HG02981 (cell line): ENCODE results near the gene SFXN1.
"Not testable (repeated sequence)": the region's sequence is repeated elsewhere in the genome, so short reads cannot be mapped to it uniquely, and the experiment has no call there.

Experiments used
- ATAC-seq: cut with Tn5 transposase; IDR thresholded peaks from one replicate; pipeline ENCODE4 v1.9.1; 2021; ENCODE audit warnings: mild to moderate bottlenecking, moderate library complexity; ENCODE audit not compliant: unreplicated experiment

The SFXN1 gene

GRCh38 chr5:175493726-175494125 is 15.4 kb downstream of the SFXN1 start:
- ATAC-seq = no peak

- ATAC-seq = no peak
Measured at GRCh38 chr5:175494264-175495183, 16.2 kb downstream of the SFXN1 start.

DNA sequence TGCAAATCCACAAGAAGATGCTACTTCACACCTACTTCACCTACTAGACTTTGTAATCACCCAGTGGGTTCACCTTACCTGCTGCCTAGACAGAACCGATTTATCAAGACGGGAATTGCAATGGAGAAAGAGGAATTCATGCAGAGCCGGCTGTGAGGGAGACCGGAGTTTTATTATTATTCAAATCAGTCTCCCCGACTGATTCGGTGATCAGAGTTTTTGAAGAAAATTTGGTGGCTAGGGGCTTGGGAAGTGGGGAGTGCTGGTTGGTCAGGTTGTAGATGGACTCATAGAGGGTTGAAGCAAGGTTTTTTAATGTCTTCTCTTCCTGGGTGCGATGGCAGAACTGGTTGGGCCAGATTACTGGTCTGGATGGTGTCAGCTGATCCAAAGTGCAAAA is 23.4 kb downstream of the SFXN1 start:
- ATAC-seq = no peak

DNA sequence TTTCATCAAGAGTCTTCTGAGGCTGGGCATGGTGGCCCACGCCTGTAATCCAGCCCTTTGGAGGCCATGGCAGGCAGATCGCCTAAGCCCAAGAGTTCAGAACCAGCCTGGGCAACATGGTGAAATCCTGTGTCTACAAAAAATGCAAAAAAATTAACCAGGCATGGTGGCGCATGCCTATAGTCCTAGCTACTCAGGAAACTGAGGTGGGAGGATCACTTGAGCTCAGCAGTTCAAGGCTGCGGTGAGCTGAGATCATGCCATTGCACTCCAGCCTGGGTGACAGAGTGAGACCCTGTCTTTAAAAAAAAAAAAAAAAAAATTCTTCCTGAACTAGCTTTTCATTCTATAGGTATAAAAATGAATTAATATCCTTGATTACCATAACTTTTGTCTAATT is 29.3 kb downstream of the SFXN1 start:
- ATAC-seq = not testable (repeated sequence)

- no peak for ATAC-seq
Measured at GRCh38 chr5:175508896-175509295, 30.5 kb downstream of the SFXN1 start.

GRCh38 chr5:175513297-175513696 is 34.9 kb downstream of the SFXN1 start:
- ATAC-seq = no peak

GRCh38 chr5:175513726-175514125 is 35.4 kb downstream of the SFXN1 start:
- no peak for ATAC-seq

DNA sequence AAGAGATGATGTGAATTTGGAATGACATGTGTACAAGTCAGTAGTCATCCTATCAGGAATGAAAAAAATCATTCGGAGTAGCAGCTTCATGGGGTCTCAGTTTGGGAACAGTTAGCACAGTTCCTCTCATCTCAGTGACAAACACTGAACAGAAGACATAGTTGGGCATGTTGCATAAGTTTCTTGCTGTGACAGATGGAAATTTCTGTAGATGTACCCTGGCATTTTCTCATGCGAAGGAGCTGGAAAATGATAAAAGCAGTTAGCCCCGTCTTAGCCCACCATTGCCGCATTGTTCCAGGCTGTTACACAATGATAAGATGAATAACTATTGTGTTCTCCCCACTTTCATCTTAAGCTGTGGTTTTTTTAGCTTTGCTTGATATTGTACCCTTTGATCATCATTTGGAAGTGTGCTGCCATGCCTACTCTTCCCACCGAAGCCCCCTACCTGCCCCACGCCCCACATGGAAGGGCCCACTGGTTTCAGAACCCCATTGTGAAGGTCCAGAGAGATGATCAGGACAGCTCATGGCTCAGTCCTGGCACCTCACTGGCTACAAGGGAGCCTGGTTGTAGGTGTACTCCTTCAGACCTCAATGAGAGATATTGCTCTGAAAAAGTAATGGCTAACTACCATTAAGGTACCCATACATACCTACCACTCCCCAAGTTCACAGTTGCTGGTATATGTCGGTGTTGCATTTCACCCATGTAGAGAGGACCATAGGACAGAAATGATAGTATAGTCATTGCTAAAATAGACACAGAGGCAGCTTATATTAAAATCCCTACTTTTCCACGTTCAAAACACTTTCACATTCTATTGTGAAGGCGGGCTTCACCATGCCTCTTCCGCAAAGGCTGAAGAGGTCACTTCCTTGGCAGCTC is 38.8 kb downstream of the SFXN1 start:
- ATAC-seq = no peak

DNA sequence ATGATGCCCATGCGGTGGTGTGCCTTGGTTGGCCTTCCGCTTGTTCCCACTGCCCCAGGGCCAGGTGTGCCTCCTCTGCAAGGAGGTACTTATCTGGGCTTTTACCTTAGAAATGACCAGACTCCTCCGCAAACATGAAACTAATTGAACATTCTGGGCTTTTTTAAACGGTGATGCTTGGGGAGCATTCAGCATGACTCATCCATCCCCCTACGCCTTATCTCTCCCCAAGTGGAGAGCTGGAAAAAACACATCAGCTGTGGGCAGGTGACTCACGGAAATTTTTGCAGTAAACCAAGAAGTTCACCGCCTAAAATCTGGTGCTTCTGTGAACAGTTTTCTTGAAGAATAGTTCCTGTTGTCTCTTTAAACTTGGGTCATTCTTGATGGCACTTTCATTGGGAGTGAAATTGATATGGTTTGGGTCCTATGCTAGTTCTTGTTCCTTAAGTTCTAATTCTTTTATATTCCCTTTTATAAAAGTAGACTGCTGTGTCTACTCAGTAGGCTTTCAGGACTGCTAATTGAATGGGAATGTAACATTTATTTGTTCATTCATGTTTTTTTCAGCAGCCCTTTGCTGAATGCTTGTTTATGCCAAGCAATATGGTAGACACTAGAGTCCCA is 39.6 kb downstream of the SFXN1 start:
- ATAC-seq = no peak

DNA sequence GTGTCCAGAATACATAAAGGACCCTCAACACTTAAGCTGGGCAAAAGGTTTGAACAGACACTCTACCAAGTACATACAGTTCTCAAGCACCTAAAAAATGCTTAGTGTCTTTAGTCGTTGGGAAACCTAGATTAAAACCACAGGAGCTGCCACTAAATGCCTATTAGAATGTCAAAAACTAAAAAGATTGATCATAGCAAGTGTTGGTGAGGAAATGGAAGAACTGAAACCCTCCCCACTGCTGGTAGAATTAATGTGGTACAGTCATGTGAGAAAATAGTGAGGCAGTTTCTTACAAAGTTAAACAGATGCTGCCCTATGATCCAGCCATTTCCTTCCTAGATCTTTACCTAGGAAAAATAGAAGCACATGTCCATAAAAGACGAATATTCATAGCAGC is 40.6 kb downstream of the SFXN1 start:
- ATAC-seq = no peak

- ATAC-seq = no peak
Measured at GRCh38 chr5:175520321-175520720, 42.0 kb downstream of the SFXN1 start.

GRCh38 chr5:175520873-175521272 is 42.5 kb downstream of the SFXN1 start:
- no peak for ATAC-seq

DNA sequence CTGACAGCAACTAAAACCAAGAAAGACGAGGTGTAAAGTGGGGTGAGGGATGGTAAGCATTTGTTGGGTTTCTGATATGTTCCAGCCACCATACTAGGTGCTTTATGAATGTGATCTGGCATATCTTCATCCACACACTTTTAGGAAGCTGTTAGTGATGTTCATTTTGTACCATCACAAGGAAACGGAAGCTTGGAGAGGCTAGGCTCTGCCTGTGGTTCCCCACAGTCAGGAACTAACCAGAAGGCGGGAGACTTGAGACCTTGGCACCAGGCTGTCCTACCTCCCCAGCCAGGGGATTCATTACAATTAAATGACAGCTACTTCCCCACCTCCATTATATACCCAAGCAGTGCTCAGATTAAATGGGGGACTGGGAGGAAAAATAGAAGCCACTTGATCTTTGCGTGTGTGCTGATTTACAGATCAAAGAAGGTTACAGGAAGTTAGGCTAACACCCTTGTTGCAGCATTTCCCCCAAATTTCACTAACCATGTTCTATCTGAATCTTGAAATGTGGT is 43.0 kb downstream of the SFXN1 start:
- no peak for ATAC-seq

DNA sequence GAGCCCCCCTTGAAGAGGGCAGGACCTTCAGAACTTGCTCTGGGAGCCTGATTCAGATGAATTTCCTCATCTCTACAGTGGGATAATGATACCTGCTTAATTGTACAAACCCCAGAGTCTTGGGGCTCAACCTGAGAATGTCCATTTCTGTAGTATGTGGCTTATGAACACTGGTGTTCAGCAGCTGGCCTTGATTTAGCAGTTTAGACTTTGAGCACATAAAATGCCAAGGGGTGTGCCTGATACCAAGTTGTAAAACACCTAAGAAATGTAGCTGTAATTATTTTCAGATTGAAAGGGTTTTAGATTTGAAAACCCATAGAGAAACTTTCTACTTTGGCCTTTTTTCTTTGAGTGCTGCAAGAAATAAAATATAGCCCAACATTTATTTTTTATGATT is 44.9 kb downstream of the SFXN1 start:
- no peak for ATAC-seq

DNA sequence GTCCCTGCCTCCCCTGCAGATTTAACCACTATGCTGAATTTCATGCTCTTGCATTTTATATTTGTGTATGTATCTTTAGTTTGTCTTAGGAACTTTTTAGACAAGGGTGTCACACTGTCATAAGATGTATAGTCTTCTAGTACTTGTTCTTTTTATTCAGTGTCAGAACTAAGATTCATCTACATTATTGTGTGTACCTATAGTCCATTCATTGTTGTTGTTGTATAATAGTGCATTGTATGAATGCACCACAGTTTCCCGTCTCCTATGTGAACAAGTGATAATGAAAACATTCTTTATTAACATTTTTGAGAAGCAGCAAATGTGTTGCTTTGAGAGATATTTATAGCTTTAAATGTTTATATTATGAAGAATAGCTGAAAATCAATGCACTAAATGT is 45.9 kb downstream of the SFXN1 start:
- no peak for ATAC-seq

DNA sequence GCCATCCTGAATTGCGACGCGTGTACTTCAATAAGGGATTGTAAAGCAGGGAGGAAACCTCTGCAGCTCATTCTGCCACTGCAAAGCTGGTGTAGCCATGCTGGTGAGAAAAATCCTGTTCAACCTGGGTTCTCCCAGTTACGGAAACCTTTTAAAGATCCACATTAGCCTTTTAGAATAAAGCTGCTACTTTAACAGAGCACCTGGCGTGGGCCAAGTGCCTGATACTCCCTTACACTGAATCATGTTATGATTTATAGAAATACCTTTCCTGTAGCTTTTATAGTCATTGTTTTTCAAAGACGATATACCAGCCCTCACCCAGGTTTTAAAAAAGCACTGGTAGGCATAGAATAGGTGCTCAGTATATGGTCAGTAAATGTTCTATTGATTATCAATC is 48.3 kb downstream of the SFXN1 start:
- no peak for ATAC-seq

- no peak for ATAC-seq
Measured at GRCh38 chr5:175531361-175531760, 53.0 kb downstream of the SFXN1 start.

- ATAC-seq = peak; percentile 98
Measured at GRCh38 chr5:175534070-175534932, 55.9 kb downstream of the SFXN1 start.

GRCh38 chr5:175535331-175535730 is 57.0 kb downstream of the SFXN1 start:
- not testable (repeated sequence) for ATAC-seq

GRCh38 chr5:175535796-175536195 is 57.4 kb downstream of the SFXN1 start:
- no peak for ATAC-seq
